NB4 (cell line): ENCODE data around the gene TMED4.

Experiments used
- MYC ChIP-seq: IDR thresholded peaks from 2 replicates; pipeline ENCODE4 v1.6.1; 2011; ENCODE audit warnings: low read depth, low read length
- POLR2A ChIP-seq: IDR thresholded peaks from 2 replicates; pipeline ENCODE4 v1.6.1; 2011; ENCODE audit warnings: mild to moderate bottlenecking; ENCODE audit not compliant: insufficient read length; ENCODE audit errors: extremely low read depth
- TF ChIP-seq, protein P1 (sequence below): IDR thresholded peaks from one replicate; pipeline ENCODE4 v1.5.1; 2012; ENCODE audit warnings: low read depth, low read length
- TF ChIP-seq, protein P2 (sequence below): IDR thresholded peaks from 2 replicates; pipeline ENCODE4 v1.6.1; 2011; ENCODE audit warnings: low read depth, low read length

- TF ChIP-seq, protein P1, sequence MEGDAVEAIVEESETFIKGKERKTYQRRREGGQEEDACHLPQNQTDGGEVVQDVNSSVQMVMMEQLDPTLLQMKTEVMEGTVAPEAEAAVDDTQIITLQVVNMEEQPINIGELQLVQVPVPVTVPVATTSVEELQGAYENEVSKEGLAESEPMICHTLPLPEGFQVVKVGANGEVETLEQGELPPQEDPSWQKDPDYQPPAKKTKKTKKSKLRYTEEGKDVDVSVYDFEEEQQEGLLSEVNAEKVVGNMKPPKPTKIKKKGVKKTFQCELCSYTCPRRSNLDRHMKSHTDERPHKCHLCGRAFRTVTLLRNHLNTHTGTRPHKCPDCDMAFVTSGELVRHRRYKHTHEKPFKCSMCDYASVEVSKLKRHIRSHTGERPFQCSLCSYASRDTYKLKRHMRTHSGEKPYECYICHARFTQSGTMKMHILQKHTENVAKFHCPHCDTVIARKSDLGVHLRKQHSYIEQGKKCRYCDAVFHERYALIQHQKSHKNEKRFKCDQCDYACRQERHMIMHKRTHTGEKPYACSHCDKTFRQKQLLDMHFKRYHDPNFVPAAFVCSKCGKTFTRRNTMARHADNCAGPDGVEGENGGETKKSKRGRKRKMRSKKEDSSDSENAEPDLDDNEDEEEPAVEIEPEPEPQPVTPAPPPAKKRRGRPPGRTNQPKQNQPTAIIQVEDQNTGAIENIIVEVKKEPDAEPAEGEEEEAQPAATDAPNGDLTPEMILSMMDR, result no peak
- TF ChIP-seq POLR2A (no peak), MYC (no peak)
- TF ChIP-seq, protein P2, sequence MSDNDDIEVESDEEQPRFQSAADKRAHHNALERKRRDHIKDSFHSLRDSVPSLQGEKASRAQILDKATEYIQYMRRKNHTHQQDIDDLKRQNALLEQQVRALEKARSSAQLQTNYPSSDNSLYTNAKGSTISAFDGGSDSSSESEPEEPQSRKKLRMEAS, result no peak
Measured at GRCh38 chr7:44568771-44569560, 13.1 kb downstream of the TMED4 start.
